CD8-positive, alpha-beta memory T cell (primary cell): ENCODE results near the gene C1R. TPM values are rescaled to one million over a fixed set of nuclear protein-coding genes. Genes with fewer than 3 reads are reported as not detected.

Source experiments
- CTCF ChIA-PET: fragments of 350-600 bp; sonication (Branson Sonifier 250); formaldehyde crosslinking; loops from one replicate; lab custom pipeline; 2021; ENCODE audit warnings: antibody characterized with exemption; lab: Charles Lee
- POLR2A ChIA-PET: fragments of 350-600 bp; sonication (Branson Sonifier 250); formaldehyde crosslinking; loops from one replicate; lab custom pipeline; 2021; ENCODE audit warnings: antibody characterized with exemption; lab: Charles Lee
- DNase-seq, 5 donors: peaks; one replicate each; pipeline versions ENCODE4 v3.0.0 to v3.0.0-alpha.2; 2020 to 2022; ENCODE audit warnings: mixed read lengths in 1 of 5
- H3K27ac ChIP-seq: one replicate; pipeline ENCODE4 v1.7.0; 2013; ENCODE audit warnings: low read depth, mild to moderate bottlenecking, low read length, moderate library complexity
- H3K27me3 ChIP-seq: 2 replicates; pipeline ENCODE4 v1.7.0; 2013; ENCODE audit warnings: low read length, mild to moderate bottlenecking; ENCODE audit not compliant: insufficient read depth, poor library complexity, severe bottlenecking
- H3K36me3 ChIP-seq: 2 replicates; pipeline ENCODE4 v1.7.0; 2013; ENCODE audit warnings: mild to moderate bottlenecking, low read length, moderate library complexity; ENCODE audit not compliant: insufficient read depth
- H3K4me1 ChIP-seq: 2 replicates; pipeline ENCODE4 v1.7.0; 2013; ENCODE audit warnings: mild to moderate bottlenecking, low read length, moderate library complexity; ENCODE audit not compliant: insufficient read depth
- H3K4me3 ChIP-seq: 2 replicates; pipeline ENCODE4 v1.7.0; 2013; ENCODE audit warnings: mild to moderate bottlenecking, low read length
- H3K9me3 ChIP-seq: 2 replicates; pipeline ENCODE4 v1.7.0; 2013; ENCODE audit warnings: mild to moderate bottlenecking, low read length
- H3K27ac Mint-ChIP-seq, 8 donors: one replicate each; pipeline ENCODE4 v1.8.0; 2020 to 2021; ENCODE audit warnings: mixed read lengths in 8 of 8, mild to moderate bottlenecking in 6 of 8, inconsistent platforms in 3 of 8, moderate library complexity in 3 of 8
- H3K27me3 Mint-ChIP-seq, 2 donors: one replicate each; pipeline ENCODE4 v1.8.0; 2020 to 2021; ENCODE audit warnings: mixed read lengths in 2 of 2, mild to moderate bottlenecking in 1 of 2, moderate library complexity in 1 of 2
- H3K36me3 Mint-ChIP-seq, 3 donors: one replicate each; pipeline ENCODE4 v1.8.0; 2020 to 2021; ENCODE audit warnings: mixed read lengths in 3 of 3, inconsistent platforms in 1 of 3, mild to moderate bottlenecking in 1 of 3
- H3K4me1 Mint-ChIP-seq, 3 donors: one replicate each; pipeline ENCODE4 v1.8.0; 2020 to 2021; ENCODE audit warnings: mixed read lengths in 3 of 3, inconsistent platforms in 1 of 3, mild to moderate bottlenecking in 1 of 3
- H3K4me3 Mint-ChIP-seq, 7 donors: one replicate each; pipeline ENCODE4 v1.8.0; 2020 to 2021; ENCODE audit warnings: mixed read lengths in 7 of 7, mild to moderate bottlenecking in 6 of 7, moderate library complexity in 4 of 7, inconsistent platforms in 2 of 7
- H3K9me3 Mint-ChIP-seq, 5 donors: one replicate each; pipeline ENCODE4 v1.8.0; 2020 to 2022; ENCODE audit warnings: mixed read lengths in 5 of 5, mild to moderate bottlenecking in 3 of 5, moderate library complexity in 2 of 5, inconsistent platforms in 1 of 5
- polyA plus RNA-seq: library from polyadenylated mRNA; unstranded; fragments of 300-500 nt; fragmentation: Illumina TruSeq; gene quantifications from one replicate; pipeline ENCODE4 v1.2.3, GENCODE V29; 2021
- total RNA-seq, 2 experiments: library from RNA; stranded (reverse); gene quantifications; one replicate each; pipeline ENCODE4 v1.2.3, GENCODE V29; 2021

C1R gene
- total and polyA plus RNA-seq, 3 experiments from 2014 or later: 1.2 to 1.9 (median 1.7) TPM

DNA sequence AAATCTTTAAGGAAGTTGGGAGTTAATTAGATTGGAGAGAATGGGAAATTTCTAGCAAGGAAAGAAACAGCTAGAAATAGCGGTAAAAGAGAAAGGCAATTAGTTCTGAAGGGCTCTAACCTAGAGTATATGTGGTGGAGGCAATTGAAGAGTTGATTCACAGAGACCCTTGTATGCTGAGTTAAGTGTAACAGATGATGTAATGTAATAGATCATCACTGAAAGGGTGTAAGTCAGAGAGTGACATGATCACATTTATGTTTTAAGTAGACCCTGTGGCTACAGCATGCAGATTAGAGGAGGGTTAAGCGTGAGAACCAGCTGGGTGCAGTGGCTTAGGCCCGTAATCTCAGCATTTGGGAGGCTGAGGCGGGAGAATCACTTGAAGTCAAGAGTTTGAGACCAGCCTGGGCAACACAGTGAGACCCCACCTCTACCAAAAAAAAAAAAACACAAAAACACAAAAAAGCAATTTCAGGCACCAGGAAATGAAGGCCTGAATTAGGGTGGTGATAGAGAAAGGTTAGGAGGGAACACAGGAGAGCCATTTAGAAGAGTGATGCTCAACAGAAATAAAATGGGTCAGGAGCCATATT is 33.5 kb upstream of the C1R start:
- Histone ChIP-seq H3K36me3 (no peaks in the 10 kb centered on the region), H3K4me1 (peaks cover 6% of the 10 kb centered on the region), H3K9me3 (no peaks in the 10 kb centered on the region), H3K4me3 (no peak overlapping the region), H3K27ac (no peak overlapping the region), H3K27me3 (no peaks in the 10 kb centered on the region)
- no peak for DNase-seq
- H3K4me1 Mint-ChIP-seq: peaks cover 10 to 18% (median 12%) of the 10 kb centered on the region in 3 donors
- H3K9me3 Mint-ChIP-seq: no peaks in the 10 kb centered on the region
- ChIA-PET CTCF (interaction anchor here (1.0 kb wide), 1 partner anchor 12 kb away, joined by 4 read pairs; no protein-coding TSS in a partner anchor), POLR2A (no interaction called here)
- peak overlapping the region in 1 of 7 donors; percentile 24 for H3K4me3 Mint-ChIP-seq
- H3K27ac Mint-ChIP-seq: peak overlapping the region in 2 of 8 donors; percentile 16 to 34
- H3K27me3 Mint-ChIP-seq: no peaks in the 10 kb centered on the region
- H3K36me3 Mint-ChIP-seq: peaks cover 0 to 4% (median 4%) of the 10 kb centered on the region in 3 donors

DNA sequence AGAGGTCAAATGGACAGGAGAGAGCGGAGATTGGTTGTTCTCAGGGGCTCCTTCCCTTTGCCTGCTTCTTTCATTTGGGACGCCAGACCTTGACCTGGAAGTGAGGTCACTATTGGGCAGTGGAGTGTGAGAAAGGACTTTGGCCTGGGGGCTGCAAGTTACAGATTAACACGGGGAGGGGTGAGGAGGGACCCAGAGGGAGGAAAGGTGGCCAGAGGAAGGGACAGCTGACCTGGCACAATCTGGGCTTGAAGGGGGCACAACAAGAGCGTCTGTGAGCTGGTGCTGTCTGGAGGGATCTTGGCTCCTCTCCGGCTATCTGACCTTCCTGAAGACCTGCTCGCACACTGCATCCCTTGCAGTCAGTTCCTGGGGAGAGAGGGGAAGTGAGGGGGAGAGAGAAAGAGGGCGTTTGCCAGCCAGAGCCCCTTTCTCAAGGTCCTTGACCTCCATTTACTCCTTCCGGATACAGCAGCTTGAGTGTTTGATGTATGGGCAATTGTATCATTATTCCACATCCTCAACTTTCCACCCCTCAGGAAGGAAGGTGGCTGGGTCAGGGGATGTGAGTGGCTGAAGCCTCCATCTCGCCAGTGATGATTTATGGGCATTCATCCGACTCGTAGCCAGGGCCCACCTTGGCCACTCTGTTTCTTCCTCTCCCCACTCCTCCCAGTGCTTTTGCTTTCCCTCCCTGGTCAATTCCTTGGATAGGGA is 31.7 kb upstream of the C1R start:
- Mint-ChIP-seq H3K27ac (no peak overlapping the region), H3K4me3 (no peak overlapping the region), H3K36me3 (peaks cover 0 to 4% (median 0%) of the 10 kb centered on the region in 3 donors), H3K4me1 (peaks cover 5 to 11% (median 8%) of the 10 kb centered on the region in 3 donors), H3K9me3 (no peaks in the 10 kb centered on the region), H3K27me3 (no peaks in the 10 kb centered on the region)
- Histone ChIP-seq H3K9me3 (no peaks in the 10 kb centered on the region), H3K4me1 (no peaks in the 10 kb centered on the region), H3K27ac (peak overlapping the region; percentile 51), H3K4me3 (no peak overlapping the region), H3K27me3 (no peaks in the 10 kb centered on the region), H3K36me3 (no peaks in the 10 kb centered on the region)
- POLR2A ChIA-PET: no interaction called here
- CTCF ChIA-PET: no interaction called here
- DNase-seq: no peak

DNA sequence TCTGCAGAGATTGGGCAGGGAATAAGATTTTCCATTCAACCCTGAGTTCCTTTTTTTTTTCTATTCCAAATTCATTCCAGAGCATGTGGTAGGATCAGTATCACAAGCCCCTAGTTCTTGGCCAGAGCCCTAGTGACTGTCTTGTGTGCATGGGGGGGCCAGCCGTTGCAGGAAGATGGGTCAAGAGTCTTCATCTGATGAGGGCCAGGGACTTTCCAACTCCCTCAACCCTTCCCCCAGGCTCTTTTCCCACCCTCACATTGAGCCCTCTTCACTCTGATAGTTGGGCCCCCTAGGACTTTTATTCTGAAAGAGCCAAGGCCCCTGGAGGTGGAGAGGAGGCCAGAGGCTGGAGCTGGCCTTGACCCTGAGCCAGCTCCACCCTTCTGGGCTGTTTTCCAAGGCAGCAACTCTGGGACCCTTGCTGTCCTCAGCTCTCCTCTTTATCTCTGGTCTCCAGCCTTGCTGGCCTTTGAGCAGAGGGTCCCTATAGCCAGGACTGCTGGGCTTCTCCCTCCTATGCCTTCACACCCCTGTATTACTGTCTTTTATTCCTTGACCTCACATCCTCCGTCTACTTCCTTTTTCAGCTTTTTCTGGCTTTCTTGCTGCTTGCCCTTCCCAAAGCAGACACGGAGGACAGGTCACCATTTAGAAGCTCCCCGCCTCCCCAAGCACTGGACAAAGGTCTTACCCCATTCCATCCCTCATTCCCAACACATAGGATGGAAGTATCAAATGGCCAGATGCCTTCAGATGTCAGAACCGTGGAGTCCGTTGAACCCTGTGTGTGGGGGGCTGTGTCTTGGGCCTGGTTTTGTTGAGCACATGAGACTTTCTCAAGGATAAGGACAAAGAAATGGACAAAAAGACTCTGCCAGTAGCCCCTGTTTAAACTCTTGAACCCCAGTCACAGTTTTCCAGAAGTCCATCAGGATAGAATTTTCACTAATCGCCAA is 30.8 kb upstream of the C1R start:
- DNase-seq: no peak
- Histone ChIP-seq H3K4me3 (no peak overlapping the region), H3K27me3 (no peaks in the 10 kb centered on the region), H3K9me3 (no peaks in the 10 kb centered on the region), H3K36me3 (no peaks in the 10 kb centered on the region), H3K27ac (peak overlapping the region; percentile 51), H3K4me1 (no peaks in the 10 kb centered on the region)
- peaks cover 0 to 4% (median 0%) of the 10 kb centered on the region in 3 donors for H3K36me3 Mint-ChIP-seq
- ChIA-PET POLR2A (no interaction called here), CTCF (interaction anchor here (0.8 kb wide), 1 partner anchor 14 kb away, joined by 3 read pairs; the partner anchor contains the start of gene C1RL)
- peaks cover 0 to 4% (median 0%) of the 10 kb centered on the region in 3 donors for H3K4me1 Mint-ChIP-seq
- peak overlapping the region in 1 of 8 donors; percentile 60 for H3K27ac Mint-ChIP-seq
- no peak overlapping the region for H3K4me3 Mint-ChIP-seq
- H3K9me3 Mint-ChIP-seq: no peaks in the 10 kb centered on the region
- H3K27me3 Mint-ChIP-seq: no peaks in the 10 kb centered on the region

DNA sequence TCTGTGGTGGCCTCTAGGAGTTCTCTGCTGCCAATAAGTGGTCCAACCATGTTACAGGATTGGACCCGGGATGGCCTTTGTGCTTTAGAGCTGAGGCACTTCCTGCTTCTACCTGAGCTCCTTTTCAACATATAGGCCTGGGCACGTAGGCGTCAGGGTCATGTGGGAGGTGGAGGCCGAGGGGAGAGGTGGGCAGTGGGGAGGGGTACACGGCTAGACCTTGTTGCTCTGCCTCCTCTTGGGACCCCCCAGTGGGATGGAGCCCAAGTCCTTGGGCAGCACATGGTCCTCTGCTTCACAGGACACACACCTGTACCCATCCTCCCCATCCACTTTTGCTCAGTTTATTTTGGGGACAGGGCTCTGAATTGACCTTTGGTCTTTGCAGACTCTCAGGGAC is 29.1 kb upstream of the C1R start:
- H3K36me3 Mint-ChIP-seq: peaks cover 0 to 5% (median 2%) of the 10 kb centered on the region in 3 donors
- CTCF ChIA-PET: interaction anchor here (0.9 to 1.5 kb wide), 3 partner anchors 9 to 184 kb away, joined by 3 to 4 read pairs (median 3); no protein-coding TSS in a partner anchor
- H3K4me1 ChIP-seq: no peaks in the 10 kb centered on the region
- H3K4me3 Mint-ChIP-seq: no peak overlapping the region
- H3K36me3 ChIP-seq: no peaks in the 10 kb centered on the region
- H3K9me3 Mint-ChIP-seq: no peaks in the 10 kb centered on the region
- H3K9me3 ChIP-seq: no peaks in the 10 kb centered on the region
- no peaks in the 10 kb centered on the region for H3K27me3 ChIP-seq
- H3K4me3 ChIP-seq: no peak overlapping the region
- H3K27ac ChIP-seq: no peak overlapping the region
- POLR2A ChIA-PET: no interaction called here
- peak overlapping the region in 1 of 8 donors; percentile 47 for H3K27ac Mint-ChIP-seq
- no peak for DNase-seq
- no peaks in the 10 kb centered on the region for H3K4me1 Mint-ChIP-seq
- no peaks in the 10 kb centered on the region for H3K27me3 Mint-ChIP-seq

DNA sequence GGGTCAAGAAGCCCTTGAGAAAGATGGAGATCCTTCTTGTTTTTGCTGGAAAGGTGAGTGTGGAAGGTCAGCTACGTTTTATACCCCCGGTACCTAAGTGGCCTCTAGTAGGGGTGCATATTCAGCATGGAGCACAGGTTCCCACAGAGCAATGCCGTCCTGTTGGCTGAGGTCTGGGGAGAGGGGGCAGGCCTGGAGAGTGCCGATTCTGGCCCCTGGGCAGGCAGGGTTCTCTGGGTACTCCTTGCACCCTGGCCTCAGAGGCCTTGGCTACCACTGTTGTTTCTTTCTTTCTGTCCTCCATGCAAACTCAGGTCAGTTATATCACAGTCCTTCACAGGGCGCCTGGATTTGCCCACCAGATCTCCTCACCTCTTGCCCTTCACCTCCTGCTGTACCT is 27.9 kb upstream of the C1R start:
- peaks cover 0 to 10% (median 7%) of the 10 kb centered on the region in 3 donors for H3K36me3 Mint-ChIP-seq
- ChIA-PET CTCF (interaction anchor here (1.1 kb wide), 3 partner anchors 11 to 247 kb away, joined by 3 read pairs; partner anchors contain the start of genes C1RL and SPSB2), POLR2A (no interaction called here)
- Histone ChIP-seq H3K4me3 (no peak overlapping the region), H3K4me1 (no peaks in the 10 kb centered on the region), H3K27ac (no peak overlapping the region), H3K27me3 (no peaks in the 10 kb centered on the region), H3K9me3 (no peaks in the 10 kb centered on the region), H3K36me3 (no peaks in the 10 kb centered on the region)
- no peak overlapping the region for H3K4me3 Mint-ChIP-seq
- H3K27ac Mint-ChIP-seq: no peak overlapping the region
- H3K27me3 Mint-ChIP-seq: no peaks in the 10 kb centered on the region
- H3K4me1 Mint-ChIP-seq: no peaks in the 10 kb centered on the region
- no peaks in the 10 kb centered on the region for H3K9me3 Mint-ChIP-seq
- no peak for DNase-seq

DNA sequence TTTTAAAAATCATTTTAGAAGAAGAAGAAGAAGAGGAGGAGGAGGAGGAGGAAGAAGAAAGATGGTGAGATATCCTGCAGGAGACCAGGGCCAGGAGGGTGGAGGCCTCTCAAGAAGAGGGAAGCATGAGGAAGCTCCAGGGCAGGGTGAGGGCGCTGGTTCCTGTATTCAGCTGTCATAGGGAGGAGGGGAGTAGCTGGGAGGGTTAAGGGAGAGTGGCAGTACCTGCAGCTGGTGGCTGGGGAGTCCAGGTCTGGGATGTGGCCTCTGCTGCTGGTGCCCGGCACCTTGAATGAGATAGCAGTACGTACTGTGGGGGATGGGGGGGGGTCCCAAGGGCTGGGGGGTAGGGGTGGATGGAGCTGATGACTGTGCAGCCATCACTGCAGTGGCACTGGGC is 26.6 kb upstream of the C1R start:
- DNase-seq: no peak
- no peaks in the 10 kb centered on the region for H3K4me1 Mint-ChIP-seq
- Histone ChIP-seq H3K4me3 (no peak overlapping the region), H3K27me3 (no peaks in the 10 kb centered on the region), H3K36me3 (no peaks in the 10 kb centered on the region), H3K4me1 (no peaks in the 10 kb centered on the region), H3K9me3 (no peaks in the 10 kb centered on the region), H3K27ac (no peak overlapping the region)
- no peaks in the 10 kb centered on the region for H3K27me3 Mint-ChIP-seq
- ChIA-PET CTCF (interaction anchor here (1.1 kb wide), 1 partner anchor 195 kb away, joined by 3 read pairs; no protein-coding TSS in a partner anchor), POLR2A (no interaction called here)
- no peaks in the 10 kb centered on the region for H3K9me3 Mint-ChIP-seq
- no peak overlapping the region for H3K4me3 Mint-ChIP-seq
- H3K36me3 Mint-ChIP-seq: peaks cover 0 to 13% (median 10%) of the 10 kb centered on the region in 3 donors
- H3K27ac Mint-ChIP-seq: peak overlapping the region in 1 of 8 donors; percentile 38

- H3K4me1 Mint-ChIP-seq: peaks cover 5 to 9% (median 5%) of the 10 kb centered on the region in 3 donors
- Histone ChIP-seq H3K36me3 (no peaks in the 10 kb centered on the region), H3K4me3 (no peak overlapping the region), H3K27ac (no peak overlapping the region), H3K9me3 (no peaks in the 10 kb centered on the region), H3K27me3 (no peaks in the 10 kb centered on the region), H3K4me1 (peaks cover 7% of the 10 kb centered on the region)
- peak overlapping the region in 1 of 8 donors; percentile 81 for H3K27ac Mint-ChIP-seq
- ChIA-PET POLR2A (no interaction called here), CTCF (interaction anchor here (0.8 to 1.1 kb wide), 2 partner anchors 10 to 200 kb away, joined by 3 read pairs; no protein-coding TSS in a partner anchor)
- H3K36me3 Mint-ChIP-seq: peaks cover 0 to 16% (median 8%) of the 10 kb centered on the region in 3 donors
- H3K4me3 Mint-ChIP-seq: no peak overlapping the region
- DNase-seq: no peak
- H3K27me3 Mint-ChIP-seq: no peaks in the 10 kb centered on the region
- no peaks in the 10 kb centered on the region for H3K9me3 Mint-ChIP-seq
Measured at GRCh38 chr12:7117670-7118069, 25.4 kb upstream of the C1R start.
